AG09309 (cell line): ENCODE data around the gene ARL2BP.
"Not testable (repeated sequence)": the region's sequence is repeated elsewhere in the genome, so short reads cannot be mapped to it uniquely, and the experiment has no call there.

Experiments used
- DNase-seq: peaks from one replicate; pipeline ENCODE4 v3.0.0-alpha.2; 2010; ENCODE audit warnings: low read depth
- H3K4me3 ChIP-seq: 2 replicates; pipeline ENCODE4 v1.5.1; 2011; ENCODE audit warnings: mild to moderate bottlenecking, low read depth, low read length, moderate library complexity; ENCODE audit not compliant: control insufficient read depth
- TF ChIP-seq, protein P1 (sequence below): IDR thresholded peaks from 2 replicates; pipeline ENCODE4 v1.5.1; 2011; ENCODE audit warnings: mild to moderate bottlenecking, low read depth, low read length, inconsistent platforms; ENCODE audit not compliant: insufficient read depth, control insufficient read depth; ENCODE audit errors: missing control alignments

ARL2BP gene

DNA sequence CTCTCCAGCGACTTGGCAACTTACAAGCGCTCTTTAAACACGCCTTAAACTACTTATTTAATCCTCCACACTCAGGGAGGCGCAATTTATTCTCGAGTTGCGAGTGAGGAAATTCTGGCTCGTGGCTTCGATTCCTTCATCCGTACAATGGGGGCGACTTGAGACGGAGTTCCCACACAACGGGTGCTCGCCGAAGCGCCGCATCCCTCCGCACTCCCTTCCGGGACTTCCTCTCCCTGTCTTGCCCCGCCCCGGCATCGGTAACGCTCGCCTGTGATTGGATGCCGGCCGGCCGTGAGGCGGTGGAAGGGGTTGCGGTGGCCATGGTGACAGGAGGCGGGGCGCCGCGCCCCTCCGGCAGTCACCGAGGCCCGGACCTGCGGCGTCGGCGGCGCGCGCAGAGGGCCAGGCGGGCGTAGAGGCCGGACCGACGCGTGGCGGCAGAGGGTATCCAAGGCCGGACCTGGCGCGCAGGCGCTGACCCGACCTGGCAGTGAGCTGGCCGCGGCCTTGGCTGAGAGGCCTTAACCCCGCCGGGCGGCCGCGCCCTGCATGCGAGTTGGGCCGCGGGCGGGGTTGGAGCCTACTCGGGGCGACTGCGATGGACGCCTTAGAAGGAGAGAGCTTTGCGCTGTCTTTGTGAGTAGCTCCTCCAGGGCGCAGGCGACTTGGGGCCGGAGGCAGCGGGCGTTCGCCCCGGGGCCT lies at the start of gene ARL2BP:
ARL2BP (plus strand) TSS at position 493 of the 705 bp plus-strand sequence; CDS start at position 602, 109 bp downstream.
- TF ChIP-seq, protein P1, sequence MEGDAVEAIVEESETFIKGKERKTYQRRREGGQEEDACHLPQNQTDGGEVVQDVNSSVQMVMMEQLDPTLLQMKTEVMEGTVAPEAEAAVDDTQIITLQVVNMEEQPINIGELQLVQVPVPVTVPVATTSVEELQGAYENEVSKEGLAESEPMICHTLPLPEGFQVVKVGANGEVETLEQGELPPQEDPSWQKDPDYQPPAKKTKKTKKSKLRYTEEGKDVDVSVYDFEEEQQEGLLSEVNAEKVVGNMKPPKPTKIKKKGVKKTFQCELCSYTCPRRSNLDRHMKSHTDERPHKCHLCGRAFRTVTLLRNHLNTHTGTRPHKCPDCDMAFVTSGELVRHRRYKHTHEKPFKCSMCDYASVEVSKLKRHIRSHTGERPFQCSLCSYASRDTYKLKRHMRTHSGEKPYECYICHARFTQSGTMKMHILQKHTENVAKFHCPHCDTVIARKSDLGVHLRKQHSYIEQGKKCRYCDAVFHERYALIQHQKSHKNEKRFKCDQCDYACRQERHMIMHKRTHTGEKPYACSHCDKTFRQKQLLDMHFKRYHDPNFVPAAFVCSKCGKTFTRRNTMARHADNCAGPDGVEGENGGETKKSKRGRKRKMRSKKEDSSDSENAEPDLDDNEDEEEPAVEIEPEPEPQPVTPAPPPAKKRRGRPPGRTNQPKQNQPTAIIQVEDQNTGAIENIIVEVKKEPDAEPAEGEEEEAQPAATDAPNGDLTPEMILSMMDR = no peak
- H3K4me3 ChIP-seq = peak within 1 kb of the TSS; percentile 83
- DNase-seq = peak; percentile 85

DNA sequence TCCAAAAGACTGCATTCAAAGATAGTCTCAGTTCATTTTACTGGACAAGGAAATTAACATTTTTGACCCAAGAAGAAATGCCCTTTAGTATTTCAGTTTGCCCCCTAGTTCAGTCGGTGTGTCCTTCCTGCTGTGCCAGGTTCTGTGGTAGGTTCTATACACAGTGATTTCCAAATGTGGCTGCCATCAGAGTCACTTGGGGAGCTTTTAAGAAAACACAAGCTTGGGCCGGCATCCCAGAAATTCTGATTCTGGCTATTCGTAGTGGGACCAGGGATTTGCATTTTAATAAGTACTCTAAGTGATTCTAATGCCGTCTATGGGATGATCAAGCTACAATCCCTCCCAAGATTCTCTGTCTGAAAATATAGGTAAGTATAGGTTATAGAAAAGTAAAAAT lies 48.8 kb upstream of the ARL2BP start:
- no peak overlapping the region for H3K4me3 ChIP-seq
- DNase-seq = no peak
- TF ChIP-seq, protein P1 = no peak

DNA sequence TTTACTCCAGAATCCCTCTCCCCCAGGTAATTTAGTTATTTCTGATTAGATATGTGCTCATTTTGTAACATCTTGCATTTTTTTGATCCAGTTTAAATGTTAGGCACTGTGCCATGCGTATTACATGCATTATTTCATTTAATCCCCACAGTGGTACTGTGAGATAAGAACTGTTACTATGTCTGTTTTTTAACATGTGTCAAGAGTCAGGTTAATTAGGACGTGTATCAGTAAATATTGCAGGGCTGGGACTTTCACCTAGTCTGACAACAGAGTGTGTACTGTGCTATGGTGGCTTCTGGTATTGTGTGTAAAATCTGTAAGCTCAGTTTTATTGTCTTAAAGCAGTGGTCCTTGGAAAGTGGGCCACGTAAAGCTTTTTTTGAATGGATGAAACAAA lies 48.3 kb upstream of the ARL2BP start:
- TF ChIP-seq, protein P1 = no peak
- no peak for DNase-seq
- H3K4me3 ChIP-seq = no peak overlapping the region

DNA sequence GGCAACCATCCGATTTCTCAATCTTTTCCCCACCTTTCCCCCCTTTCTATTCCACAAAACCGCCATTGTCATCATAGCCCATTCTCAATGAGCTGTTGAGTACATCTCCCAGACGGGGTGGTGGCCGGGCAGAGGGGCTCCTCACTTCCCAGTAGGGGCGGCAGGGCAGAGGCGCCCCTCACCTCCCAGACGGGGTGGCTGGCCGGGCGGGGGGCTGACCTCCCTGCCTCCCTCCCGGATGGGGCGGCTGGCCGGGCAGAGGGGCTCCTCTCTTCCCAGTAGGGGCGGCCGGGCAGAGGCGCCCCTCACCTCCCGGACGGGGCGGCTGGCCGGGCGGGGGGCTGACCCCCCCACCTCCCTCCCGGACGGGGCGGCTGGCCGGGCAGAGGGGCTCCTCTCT lies 44.7 kb upstream of the ARL2BP start:
- H3K4me3 ChIP-seq, DNase-seq: not testable (repeated sequence)

DNA sequence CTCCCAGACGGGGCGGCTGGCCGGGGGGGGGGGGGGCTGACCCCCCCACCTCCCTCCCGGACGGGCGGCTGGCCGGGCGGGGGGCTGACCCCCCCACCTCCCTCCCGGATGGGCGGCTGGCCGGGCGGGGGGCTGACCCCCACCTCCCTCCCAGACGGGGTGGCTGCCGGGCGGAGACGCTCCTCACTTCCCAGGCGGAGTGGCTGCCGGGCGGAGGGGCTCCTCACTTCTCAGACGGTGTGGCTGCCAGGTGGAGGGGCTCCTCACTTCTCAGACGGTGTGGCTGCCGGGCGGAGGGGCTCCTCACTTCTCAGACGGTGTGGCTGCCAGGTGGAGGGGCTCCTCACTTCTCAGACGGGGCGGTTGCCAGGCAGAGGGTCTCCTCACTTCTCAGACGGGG lies 44.1 kb upstream of the ARL2BP start:
- DNase-seq = not testable (repeated sequence)

DNA sequence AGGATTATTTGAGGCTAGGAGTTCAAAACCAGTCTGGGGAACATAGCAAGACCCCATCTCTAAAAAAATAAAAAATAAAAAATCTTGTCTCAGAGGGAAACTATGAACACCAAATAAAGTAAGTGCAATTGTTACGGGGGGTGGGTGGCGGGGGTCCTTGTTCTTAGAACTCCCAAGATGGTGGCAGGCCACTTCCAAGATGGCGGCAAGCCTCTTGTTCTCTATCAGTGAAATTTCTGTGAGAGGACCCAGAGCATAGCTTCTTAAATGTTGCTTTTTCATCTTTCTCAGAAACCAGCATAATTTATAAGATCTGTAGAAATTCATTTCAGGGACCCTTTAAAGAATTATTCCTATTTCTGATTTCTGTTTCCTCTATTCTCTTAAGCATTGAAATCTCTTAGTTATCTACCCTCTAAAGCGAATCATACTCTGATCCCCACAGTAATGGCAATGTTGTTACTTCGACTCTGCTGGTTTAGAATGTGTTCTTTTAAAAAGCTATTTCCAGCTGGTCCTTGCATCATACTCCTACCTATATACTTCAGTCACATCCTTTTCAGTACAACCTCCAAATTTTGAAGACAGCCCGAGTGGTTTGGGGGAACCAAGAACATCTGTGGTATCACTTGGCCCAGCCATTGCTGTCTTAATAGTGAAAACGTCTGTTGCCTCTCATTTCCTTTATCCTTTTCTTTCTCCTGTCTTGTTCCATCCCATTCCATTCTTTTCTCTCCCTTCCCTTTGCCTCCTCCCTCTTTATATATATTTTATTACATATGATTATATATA lies 42.8 kb upstream of the ARL2BP start:
- TF ChIP-seq, protein P1 = no peak
- H3K4me3 ChIP-seq = no peak overlapping the region

More for the DNA sequence above, 44.1 kb upstream of the ARL2BP start:
- not testable (repeated sequence) for H3K4me3 ChIP-seq

DNA sequence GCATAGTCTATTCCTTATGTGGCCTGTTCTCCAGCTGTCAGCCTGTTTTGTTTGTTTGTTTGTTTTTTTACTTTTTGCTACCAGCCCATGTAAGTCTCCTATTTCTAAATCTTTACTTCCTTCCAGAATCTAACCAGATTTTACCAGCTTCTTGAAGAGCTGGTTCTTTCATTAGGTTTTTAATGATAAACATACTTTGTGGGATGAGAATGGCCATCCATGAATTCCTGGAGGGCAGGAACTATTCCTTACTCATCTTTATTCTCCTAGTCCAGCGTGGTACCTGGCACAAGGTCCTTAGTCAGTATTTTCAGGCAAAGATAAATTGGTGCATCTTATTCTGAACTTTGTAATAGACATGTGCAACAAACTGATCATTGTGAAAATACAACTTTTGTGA lies 41.6 kb upstream of the ARL2BP start:
- TF ChIP-seq, protein P1 = no peak
- no peak overlapping the region for H3K4me3 ChIP-seq
- DNase-seq = no peak

More for the DNA sequence above, 42.8 kb upstream of the ARL2BP start:
- DNase-seq = no peak

DNA sequence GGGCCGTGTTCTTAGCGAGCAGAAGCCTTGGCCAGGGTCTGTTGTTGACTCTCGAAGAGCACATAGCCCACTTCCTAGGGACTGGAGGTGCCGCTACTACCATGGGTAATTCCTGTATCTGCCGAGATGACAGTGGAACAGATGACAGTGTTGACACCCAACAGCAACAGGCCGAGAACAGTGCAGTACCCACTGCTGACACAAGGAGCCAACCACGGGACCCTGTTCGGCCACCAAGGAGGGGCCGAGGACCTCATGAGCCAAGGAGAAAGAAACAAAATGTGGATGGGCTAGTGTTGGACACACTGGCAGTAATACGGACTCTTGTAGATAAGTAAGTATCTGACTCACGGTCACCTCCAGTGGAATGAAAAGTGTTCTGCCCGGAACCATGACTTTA lies 40.4 kb upstream of the ARL2BP start:
- H3K4me3 ChIP-seq = no peak overlapping the region
- DNase-seq = no peak
- TF ChIP-seq, protein P1 = no peak
